Left lobe of liver (tissue), 2 donors: ENCODE measurements around the gene IFNA16. TPM values are rescaled to one million over a fixed set of nuclear protein-coding genes. Genes with fewer than 3 reads are reported as not detected.
"Not testable (repeated sequence)": the region's sequence is repeated elsewhere in the genome, so short reads cannot be mapped to it uniquely, and the experiment has no call there.

Source experiments
- ATAC-seq: fragments of 200-7000 bp; cut with Tn5 transposase; one replicate; pipeline ENCODE4 v1.9.1; 2020; ENCODE audit warnings: mild to moderate bottlenecking, moderate library complexity
- DNase-seq: peaks from one replicate; pipeline ENCODE4 v3.0.0-alpha.2; 2020; ENCODE audit warnings: low spot score
- total RNA-seq: library from RNA; stranded (reverse); gene quantifications from one replicate; pipeline ENCODE4 v1.2.1, GENCODE V29; 2021
- donor health status: DM: no; HTN: no; CAD: no; lungs with moderate emphysema.
- donor health status: DM: no; HTN: yes; CAD: no.

Gene IFNA16
- total RNA-seq: not detected

GRCh38 chr9:21217211-21217610 lies at the start of gene IFNA16:
Gene IFNA16, minus strand, starts transcription at chr9:21217311. Its CDS starts 6 bp downstream, at chr9:21217305.
- ATAC-seq, DNase-seq: not testable (repeated sequence)

DNA sequence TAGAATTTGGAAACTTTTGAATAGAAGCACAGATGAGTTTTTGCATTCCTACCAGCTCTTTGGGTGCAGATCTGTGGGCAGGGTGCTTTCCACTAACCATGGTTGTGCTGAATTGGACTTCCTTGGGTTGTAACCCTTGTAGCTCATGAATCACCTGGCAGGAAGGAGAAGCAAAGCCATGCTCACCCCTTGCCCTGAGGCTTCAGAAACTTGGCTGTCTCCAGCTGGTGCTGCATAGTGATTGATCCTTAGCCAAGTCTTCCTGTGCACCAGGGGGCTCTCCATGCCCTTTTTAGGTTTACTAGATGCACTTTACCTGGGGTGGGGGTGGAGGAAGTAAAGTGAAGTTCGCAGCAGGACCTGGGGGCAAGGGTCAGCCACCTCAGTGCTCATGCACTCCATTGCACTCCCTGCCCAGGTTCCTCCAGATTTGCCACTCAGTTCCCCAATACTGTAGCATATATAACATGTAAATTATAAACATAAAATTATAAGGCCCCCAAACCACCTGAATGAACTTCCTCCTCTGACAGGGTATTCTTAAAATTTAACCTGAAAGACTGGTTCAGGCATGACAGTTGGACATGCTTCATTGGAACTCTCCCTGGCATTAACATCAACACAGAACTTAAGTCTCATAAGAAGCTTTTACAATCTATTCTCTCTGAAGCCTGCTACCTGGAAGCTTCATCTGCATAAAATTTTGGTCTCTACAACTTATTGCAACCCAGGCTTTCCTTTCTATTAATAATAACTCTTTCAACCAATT lies 48.5 kb upstream of the IFNA16 start:
- DNase-seq: no peak
- ATAC-seq: no peak

- no peak for ATAC-seq
- DNase-seq: no peak
Measured at GRCh38 chr9:21255538-21256212, 38.6 kb upstream of the IFNA16 start.

GRCh38 chr9:21252721-21253547 lies 35.8 kb upstream of the IFNA16 start:
- DNase-seq (no peak), ATAC-seq (peak; percentile 80)

DNA sequence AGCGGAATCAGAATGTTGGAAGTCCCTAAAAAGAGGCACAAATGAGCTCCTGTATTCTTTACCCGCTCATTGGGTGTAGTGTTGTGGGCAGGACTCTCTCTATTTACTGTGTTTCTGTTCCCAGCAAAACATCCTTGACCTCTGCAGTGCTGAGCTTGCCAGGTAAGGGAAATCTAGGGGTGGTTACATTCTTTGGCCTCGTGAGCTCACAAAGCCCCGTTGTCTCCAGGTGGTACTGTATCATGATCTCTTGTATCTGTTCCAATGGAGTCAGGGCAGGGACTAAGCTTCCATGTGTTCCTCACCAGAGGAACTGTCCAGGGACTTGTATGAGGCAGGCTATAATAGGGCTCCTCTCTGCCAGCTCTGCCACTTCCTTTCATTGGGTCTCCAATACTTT lies 34.5 kb upstream of the IFNA16 start:
- DNase-seq: no peak
- no peak for ATAC-seq

DNA sequence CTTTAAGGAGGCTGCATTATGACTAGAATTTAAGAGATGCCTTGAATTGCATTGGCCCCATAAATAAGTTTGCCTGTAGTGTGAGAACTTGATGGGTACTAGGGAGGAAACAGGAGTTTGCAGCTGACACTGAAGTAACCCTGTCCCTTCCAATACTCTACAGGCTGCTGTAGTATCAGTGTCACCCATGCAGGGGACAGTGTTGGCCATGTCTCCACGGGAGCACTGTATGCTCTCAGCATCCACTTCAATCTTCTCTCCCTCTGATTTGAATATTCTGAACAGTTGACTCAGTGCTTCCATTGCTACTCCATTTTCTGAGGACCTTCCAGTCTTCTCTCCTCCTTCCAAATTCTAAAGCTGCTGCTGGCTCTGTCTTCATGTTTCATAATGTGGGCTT lies 34.1 kb upstream of the IFNA16 start:
- no peak for DNase-seq
- ATAC-seq: no peak

DNA sequence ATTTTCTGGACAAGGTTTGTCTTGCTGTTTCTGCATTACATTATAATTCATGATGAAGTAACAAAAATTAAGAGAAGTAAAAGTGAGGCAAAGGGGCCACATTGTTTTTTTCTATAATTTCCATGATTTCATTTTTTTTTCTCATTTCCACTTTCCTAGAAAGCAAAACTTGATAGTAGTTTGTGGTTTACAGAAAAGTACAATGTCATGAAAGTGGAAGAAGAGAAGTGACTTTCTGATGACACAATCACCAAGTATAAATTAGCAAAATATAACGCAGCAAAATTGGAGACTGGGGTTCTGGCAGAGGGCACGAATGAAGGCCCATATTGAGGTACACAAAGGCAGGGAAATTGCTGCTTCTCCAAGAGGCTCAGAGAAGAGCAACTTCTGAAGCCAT lies 27.7 kb upstream of the IFNA16 start:
- ATAC-seq: no peak

DNA sequence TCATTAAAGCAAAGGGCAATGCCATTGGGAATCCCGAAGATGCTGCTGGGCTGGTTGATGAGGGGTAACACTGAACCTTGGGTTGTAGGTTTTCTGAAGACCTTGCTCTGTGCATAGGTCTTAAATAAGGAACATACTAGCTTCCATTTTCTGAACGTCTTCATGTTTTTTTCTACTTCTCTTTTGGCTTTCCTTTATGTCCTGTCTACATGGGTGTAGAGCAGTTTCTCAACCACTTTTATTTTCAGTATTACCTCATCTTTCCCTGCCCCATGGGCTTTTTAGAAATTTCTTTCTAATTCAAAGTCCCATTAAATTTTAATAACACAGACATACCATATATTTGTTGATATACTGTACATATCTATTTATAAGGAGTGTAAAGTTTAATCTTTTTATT lies 22.8 kb upstream of the IFNA16 start, which contains the start of gene IFNA14:
IFNA14 (minus strand) TSS at position 95 of the 400 bp plus-strand sequence; CDS start at position 25, 70 bp downstream.
- no peak for ATAC-seq
- no peak for DNase-seq

More for the DNA sequence above, 27.7 kb upstream of the IFNA16 start:
- no peak for DNase-seq

- not testable (repeated sequence) for DNase-seq, ATAC-seq
Measured at GRCh38 chr9:21236360-21236714, 19.2 kb upstream of the IFNA16 start.

GRCh38 chr9:21235468-21236359 lies 18.6 kb upstream of the IFNA16 start:
- DNase-seq: peak; percentile 43
- peak; percentile 90 for ATAC-seq

DNA sequence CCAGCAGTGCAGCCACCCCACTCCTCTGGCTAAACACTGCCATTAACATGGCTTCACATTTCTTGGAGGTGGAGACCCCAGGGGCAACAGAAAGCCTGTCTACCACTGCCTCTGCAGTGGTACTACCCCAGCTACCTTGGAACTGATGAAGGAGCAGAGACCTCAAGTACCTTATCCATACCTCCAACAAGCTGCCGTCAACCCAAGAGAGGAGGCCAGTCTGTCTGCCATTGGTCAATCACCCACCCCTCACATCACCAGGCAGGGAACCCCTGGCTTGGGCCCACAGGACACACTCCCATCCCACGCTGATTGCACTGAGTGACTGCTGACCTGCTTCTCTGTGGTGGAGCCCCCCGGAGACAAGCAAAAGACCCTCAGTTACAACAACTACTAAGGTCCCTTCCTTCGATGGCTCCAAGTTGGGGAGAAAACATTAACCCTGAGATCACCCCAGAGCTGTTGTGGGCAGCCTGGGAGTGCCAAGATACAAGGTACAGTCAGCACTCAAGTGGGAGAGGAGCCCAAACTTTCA lies 17.1 kb upstream of the IFNA16 start:
- no peak for ATAC-seq
- DNase-seq: no peak

- ATAC-seq (no peak), DNase-seq (no peak)
Measured at GRCh38 chr9:21233258-21233657, 16.1 kb upstream of the IFNA16 start.

DNA sequence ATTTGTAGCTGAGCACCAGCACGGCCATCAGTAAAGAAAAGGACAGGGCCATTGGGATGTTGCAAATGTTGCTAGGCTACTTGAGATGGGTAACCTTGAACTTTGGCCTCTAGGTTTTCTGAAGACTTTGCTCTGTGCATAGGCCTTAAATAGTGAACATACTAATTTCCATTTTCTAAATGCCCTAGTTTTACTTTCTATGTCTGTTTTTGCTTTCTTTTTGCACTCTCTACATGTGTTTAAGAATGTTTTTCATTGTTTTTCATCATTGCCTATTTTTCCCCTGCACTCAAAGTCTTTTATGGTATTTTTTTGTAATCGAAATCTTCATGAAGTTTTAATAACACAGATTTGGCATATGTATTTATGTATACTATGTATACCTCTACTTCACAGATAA lies 11.0 kb upstream of the IFNA16 start, which contains the start of gene IFNA17:
IFNA17 (minus strand) TSS at position 101 of the 400 bp plus-strand sequence; CDS start at position 52, 49 bp downstream.
- DNase-seq (no peak), ATAC-seq (no peak)

DNA sequence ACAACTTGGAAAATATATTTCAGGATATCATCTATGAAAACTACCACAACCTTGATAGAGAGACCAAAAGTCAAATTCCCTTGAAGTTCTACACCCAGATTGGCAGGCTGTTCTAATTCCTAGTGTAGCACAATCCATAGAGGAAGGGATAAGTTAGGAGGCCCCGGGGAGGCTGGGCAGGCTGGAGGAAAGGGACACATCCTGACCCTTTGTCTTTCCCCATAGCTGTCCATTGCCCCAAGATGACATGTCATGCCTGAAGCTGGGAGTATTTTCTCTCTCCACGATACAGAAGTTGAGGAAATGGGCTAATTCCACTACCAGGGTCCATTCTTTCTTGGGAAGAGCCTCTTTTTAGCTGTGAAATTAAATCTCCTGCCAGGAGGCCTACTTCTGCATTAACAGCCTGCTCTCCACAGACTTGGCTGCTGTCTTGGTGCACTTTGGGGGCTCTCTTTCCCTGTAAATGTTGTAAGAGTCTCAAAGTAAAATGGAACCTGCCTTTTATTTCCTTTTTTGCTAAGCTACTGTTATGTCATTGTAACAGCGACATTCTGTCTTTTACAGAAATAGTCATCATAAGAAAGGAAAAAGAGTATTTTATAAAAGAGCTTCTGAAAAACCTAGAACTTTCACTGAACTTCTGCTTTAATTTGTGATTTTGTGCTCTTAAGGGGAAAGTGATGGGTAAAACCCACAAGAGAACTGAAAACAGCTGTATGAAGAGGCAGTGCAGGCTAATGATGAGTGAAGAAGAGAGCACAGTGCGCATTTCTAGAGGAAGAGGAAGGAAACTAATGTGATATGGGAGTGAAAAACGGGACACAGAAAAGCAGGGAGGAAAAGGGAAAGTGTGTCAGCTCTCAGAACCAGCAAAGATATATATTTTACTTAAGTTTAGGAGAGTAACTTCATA lies 3.4 kb downstream of the IFNA16 start:
- ATAC-seq, DNase-seq: not testable (repeated sequence)

DNA sequence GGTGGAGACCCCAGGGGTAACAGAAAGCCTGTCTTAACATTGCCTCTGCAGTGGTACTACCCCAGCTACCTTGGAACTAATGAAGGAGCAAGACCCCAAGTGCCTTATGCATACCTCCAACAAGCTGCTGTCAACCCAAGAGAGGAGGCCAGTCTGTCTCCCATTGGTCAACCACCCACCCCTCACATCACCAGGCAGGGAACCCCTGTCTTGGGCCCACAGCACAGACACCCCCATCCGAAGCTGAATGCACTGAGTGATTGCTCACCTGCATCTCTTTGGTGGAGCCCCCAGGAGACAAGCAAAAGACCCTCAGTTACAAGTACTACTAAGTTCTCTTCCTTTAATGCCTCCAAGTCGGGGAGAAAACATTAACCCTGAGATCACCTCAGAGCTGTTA lies 5.0 kb downstream of the IFNA16 start:
- not testable (repeated sequence) for ATAC-seq

DNA sequence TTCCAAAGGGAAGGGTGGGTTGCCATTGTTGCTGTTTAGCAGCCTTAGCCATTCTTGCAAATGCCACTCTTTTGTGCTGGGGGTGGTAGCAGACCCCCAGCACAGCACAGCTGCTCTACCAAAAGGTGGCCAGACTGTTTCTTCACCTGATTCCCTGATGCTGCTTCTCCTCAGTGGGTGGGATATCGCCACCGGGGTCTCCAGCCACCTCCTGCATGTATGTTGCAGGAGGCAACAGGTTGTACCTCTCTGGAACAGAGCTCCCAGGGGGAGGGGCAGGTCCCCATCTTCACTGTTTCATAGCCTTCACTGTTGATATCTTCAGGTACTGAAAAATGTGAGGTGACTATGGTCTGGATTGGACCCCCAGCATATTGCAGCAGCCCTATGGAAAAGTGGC lies 6.3 kb downstream of the IFNA16 start:
- ATAC-seq, DNase-seq: not testable (repeated sequence)

More for the DNA sequence above, 5.0 kb downstream of the IFNA16 start:
- DNase-seq: not testable (repeated sequence)

DNA sequence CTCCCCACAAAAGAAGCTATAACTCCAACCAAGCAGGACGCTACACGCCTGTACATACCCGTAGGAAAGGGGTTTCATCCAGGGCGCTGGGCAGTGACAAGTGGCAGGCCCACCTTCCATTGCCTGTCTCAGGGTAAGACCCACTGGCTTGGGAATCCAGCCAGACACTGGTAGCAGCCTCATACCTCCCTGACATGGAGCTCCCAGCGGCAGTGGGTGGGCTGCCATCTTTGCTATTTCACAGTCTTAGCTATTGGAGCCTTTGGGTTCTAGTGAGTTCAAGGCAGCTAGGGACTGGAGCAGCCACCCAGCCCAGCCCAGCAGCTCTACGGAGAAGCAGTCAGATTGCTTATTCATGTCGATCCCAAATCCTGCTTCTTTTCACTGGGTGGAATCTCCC lies 6.8 kb downstream of the IFNA16 start:
- no peak for ATAC-seq
- no peak for DNase-seq

DNA sequence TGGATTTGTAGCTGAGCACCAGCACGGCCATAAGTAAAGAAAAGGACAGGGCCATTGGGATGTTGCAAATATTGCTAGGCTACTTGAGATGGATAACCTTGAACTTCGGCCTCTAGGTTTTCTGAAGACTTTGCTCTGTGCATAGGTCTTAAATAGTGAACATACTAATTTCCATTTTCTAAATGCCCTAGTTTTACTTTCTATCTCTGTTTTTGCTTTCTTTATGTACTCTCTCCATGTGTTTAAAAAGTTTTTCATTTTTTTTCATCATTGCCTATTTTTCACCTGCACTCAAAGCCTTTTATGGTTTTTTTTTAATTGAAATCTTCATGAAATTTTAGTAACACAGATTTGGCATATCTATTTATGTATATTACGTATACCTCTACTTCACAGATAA lies 10.1 kb downstream of the IFNA16 start, which contains the start of gene IFNA10:
IFNA10 (minus strand) TSS at position 101 of the 400 bp plus-strand sequence; CDS start at position 55, 46 bp downstream.
- DNase-seq, ATAC-seq: not testable (repeated sequence)

DNA sequence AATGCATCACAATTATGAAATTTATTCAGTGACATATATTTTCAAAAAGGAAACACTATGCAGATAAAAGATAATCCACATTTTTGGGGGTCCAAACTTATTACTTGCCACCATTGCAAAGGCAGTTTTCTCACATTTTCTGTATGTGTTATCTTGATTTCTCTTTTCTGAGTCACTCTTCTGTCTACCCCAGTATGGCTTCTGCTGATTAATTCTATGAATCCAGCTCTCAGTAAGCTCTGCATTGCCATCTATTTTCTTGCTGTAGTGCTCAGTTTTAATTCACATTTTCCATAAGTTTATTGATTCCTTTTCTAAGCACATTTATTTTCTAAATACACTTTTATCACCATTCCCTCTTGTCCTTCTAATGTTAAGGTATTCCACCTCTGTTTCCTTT lies 11.9 kb downstream of the IFNA16 start:
- ATAC-seq: no peak

More for the DNA sequence above, 11.9 kb downstream of the IFNA16 start:
- DNase-seq: no peak
